Lower lobe of right lung (tissue), 2 donors: ENCODE measurements around the gene BFSP2. TPM values are rescaled to one million over a fixed set of nuclear protein-coding genes. Genes with fewer than 3 reads are reported as not detected.
A peak's percentile ranks its signal among the peaks of the same experiment; 100 is the strongest.
"Not testable (repeated sequence)": the region's sequence is repeated elsewhere in the genome, so short reads cannot be mapped to it uniquely, and the experiment has no call there.

Source experiments
- ATAC-seq, 2 donors: fragments of 200-7000 bp; cut with Tn5 transposase; one replicate each; pipeline ENCODE4 v1.9.1; 2020 to 2022; ENCODE audit warnings: mild to moderate bottlenecking in 2 of 2, moderate library complexity in 2 of 2
- DNase-seq: peaks from one replicate; pipeline ENCODE4 v3.0.0-alpha.2; 2020
- H3K27ac ChIP-seq: fragments of 200-600 bp; one replicate; pipeline ENCODE4 v1.8.0; 2022
- H3K27me3 ChIP-seq: fragments of 200-600 bp; one replicate; pipeline ENCODE4 v1.8.0; 2022; ENCODE audit warnings: low read depth
- H3K36me3 ChIP-seq: fragments of 200-600 bp; one replicate; pipeline ENCODE4 v1.8.0; 2022; ENCODE audit warnings: mild to moderate bottlenecking
- H3K4me1 ChIP-seq: fragments of 200-600 bp; one replicate; pipeline ENCODE4 v1.8.0; 2022
- H3K4me3 ChIP-seq: fragments of 200-600 bp; one replicate; pipeline ENCODE4 v1.8.0; 2022; ENCODE audit warnings: mild to moderate bottlenecking
- H3K9me3 ChIP-seq: fragments of 200-600 bp; one replicate; pipeline ENCODE4 v1.8.0; 2022
- intact Hi-C: fragments of 100-400 bp; cut with DNase I; formaldehyde crosslinking; loops from one replicate; pipeline ENCODE4 v1.11.0; 2022
- total RNA-seq: library from RNA; stranded (reverse); fragmentation: NEBNext Ultra II Directional; extraction: Animal tissue kit (Norgen Biotek cat#: 25700); gene quantifications from one replicate; pipeline ENCODE4 v1.2.1, GENCODE V29; 2021
- TF ChIP-seq, protein P1 (sequence below): fragments of 200-600 bp; IDR thresholded peaks from one replicate; pipeline ENCODE4 v1.8.0; 2022; ENCODE audit warnings: antibody characterized with exemption, mild to moderate bottlenecking
- donor health status: DM: no; HTN: yes; CAD: no; lungs with severe emphysema.

BFSP2 gene
- total RNA-seq, 1 donor from 2014 or later: not detected

DNA sequence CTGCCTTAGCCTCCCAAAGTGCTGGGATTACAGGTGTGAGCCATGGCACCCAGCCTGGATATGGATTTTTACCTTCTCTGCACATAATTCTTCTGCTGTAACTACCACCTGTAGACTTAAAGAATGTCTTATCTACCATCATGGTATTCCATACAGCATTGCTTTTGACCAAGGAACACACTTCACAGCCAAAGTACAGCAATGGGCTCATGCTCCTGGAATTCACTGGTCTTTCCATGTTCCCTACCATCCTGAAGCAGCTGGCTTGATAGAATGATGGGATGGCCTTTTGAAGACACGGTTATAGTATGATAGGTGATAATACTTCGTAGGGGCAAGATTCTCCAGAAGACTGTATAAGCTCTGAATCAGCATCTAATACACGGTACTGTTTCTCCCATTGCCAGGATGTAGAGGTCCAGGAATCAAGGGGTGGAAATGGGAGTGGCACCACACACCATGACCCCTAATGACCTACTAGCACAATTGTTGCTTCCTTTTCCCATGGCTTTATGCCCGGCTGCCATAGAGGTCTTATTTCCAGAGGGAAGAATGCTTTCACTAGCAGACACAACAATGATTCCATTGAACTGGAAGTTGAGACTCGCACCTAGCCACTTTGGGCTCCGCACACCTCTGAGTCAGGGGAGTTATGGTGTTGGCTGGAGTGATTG is 112.7 kb downstream of the BFSP2 start:
- H3K36me3 ChIP-seq: no peaks in the 10 kb centered on the region
- intact Hi-C loops: no loop called here
- ATAC-seq (no peak), DNase-seq (no peak)
- no peaks in the 10 kb centered on the region for H3K9me3 ChIP-seq
- no peak overlapping the region for H3K27ac ChIP-seq
- H3K4me3 ChIP-seq: no peak overlapping the region
- TF ChIP-seq, protein P1, sequence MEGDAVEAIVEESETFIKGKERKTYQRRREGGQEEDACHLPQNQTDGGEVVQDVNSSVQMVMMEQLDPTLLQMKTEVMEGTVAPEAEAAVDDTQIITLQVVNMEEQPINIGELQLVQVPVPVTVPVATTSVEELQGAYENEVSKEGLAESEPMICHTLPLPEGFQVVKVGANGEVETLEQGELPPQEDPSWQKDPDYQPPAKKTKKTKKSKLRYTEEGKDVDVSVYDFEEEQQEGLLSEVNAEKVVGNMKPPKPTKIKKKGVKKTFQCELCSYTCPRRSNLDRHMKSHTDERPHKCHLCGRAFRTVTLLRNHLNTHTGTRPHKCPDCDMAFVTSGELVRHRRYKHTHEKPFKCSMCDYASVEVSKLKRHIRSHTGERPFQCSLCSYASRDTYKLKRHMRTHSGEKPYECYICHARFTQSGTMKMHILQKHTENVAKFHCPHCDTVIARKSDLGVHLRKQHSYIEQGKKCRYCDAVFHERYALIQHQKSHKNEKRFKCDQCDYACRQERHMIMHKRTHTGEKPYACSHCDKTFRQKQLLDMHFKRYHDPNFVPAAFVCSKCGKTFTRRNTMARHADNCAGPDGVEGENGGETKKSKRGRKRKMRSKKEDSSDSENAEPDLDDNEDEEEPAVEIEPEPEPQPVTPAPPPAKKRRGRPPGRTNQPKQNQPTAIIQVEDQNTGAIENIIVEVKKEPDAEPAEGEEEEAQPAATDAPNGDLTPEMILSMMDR: no peak
- H3K4me1 ChIP-seq: no peaks in the 10 kb centered on the region
- no peaks in the 10 kb centered on the region for H3K27me3 ChIP-seq

DNA sequence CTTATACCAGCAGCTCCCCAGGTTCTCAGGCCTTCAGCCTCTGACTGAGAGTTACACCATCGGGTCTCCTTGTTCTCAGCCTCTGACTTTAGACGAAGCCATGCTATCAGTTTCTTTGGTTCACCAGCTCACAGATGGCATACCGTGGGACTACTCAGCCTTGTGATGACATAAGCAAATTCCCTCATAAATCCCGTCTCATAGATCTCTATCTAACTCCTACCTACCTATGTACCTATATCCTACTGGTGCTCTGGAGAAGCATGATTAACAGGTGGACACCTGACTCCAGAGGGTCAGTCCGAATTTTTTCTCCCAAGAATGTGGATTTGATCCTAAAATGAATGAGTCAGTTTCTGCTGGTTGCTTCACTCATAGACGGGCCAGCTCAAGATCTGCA is 114.6 kb downstream of the BFSP2 start:
- intact Hi-C loops: no loop called here

DNA sequence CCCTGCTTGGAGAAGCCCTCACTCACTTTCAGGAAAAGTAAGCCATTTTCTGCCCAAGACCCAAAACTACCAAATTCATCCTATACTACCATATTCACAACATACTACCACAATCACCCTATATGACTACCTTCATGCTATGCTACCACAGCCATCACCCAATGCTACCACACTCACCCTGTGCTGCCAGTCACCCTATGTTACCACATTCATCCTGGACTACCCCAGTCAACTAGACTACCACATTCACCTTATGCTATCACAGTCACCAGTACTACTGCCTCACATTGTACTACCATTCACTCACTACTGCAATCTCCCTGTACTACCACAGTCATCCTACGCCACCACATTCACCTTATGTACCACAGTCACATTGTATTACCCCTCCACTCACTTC is 115.3 kb downstream of the BFSP2 start:
- Histone ChIP-seq H3K4me3 (no peak overlapping the region), H3K36me3 (no peaks in the 10 kb centered on the region), H3K9me3 (no peaks in the 10 kb centered on the region), H3K4me1 (no peaks in the 10 kb centered on the region), H3K27ac (no peak overlapping the region), H3K27me3 (no peaks in the 10 kb centered on the region)
- ATAC-seq: no peak
- DNase-seq: no peak
- intact Hi-C loops: no loop called here
- TF ChIP-seq, protein P1: no peak

More for the DNA sequence above, 114.6 kb downstream of the BFSP2 start:
- Histone ChIP-seq H3K4me1 (no peaks in the 10 kb centered on the region), H3K36me3 (no peaks in the 10 kb centered on the region), H3K27me3 (no peaks in the 10 kb centered on the region), H3K27ac (no peak overlapping the region), H3K4me3 (no peak overlapping the region), H3K9me3 (no peaks in the 10 kb centered on the region)
- DNase-seq (no peak), ATAC-seq (no peak)
- TF ChIP-seq, protein P1: no peak

DNA sequence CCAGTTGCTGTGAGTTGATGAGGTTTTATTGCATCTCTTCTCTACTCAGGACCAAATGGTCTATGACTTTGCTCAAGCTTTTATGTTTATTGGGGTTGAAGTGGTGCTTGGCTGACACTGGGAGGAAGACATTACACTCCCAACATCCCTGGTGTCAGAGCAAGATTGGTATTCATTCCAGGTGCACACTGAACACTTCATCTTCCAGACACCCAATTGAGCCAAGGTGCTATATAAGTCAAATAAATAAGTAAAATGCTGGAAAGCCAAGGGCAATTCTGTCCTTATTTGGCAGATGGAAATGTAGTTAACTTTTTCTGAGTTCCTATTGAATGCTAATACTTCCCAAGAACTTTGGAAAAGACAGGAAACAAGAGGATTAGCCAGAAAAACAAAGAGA is 120.4 kb downstream of the BFSP2 start:
- no peaks in the 10 kb centered on the region for H3K9me3 ChIP-seq
- no peak overlapping the region for H3K4me3 ChIP-seq
- no peak for DNase-seq
- TF ChIP-seq, protein P1: no peak
- H3K27me3 ChIP-seq: no peaks in the 10 kb centered on the region
- intact Hi-C loops: no loop called here
- H3K27ac ChIP-seq: no peak overlapping the region
- no peaks in the 10 kb centered on the region for H3K4me1 ChIP-seq
- ATAC-seq: no peak
- no peaks in the 10 kb centered on the region for H3K36me3 ChIP-seq

DNA sequence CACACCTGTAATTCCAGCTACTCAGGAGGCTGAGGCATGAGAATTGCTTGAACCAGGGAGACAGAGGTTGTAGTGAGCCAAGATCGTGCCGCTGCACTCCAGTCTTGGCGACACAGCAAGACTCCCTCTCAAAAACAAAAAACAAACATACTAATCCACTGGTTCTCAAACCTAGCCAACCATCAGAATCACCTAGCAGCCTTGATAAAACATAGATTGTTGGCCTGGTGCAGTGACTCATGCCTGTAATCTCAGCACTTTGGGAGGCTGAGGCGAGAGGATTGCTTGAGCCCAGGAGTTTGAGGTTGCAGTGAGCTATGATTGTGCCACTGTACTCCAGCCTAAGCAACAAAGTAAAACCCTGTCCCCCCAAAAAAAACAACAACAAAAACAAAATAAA is 121.1 kb downstream of the BFSP2 start:
- intact Hi-C loops, H3K27me3 ChIP-seq, DNase-seq, H3K4me1 ChIP-seq, H3K36me3 ChIP-seq, H3K4me3 ChIP-seq, H3K9me3 ChIP-seq, H3K27ac ChIP-seq, ATAC-seq: not testable (repeated sequence)

DNA sequence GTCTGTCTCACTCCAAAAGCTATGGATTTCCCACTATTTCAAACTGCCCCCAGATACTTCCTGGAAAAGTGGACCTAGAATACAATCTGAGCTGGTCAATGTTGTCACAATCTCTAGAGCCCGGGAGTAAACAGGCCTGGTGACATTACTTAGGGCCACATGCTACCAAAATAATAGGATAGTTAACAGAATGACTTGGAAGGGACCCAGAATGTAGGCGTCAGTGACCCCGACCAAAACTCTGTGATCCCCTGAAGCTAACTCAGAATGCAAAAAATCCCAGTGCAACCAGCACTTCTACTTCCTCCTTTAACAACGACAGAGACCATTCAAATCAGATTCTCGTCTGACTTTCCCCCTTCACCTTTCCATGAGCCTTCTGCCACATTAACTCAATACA is 122.1 kb downstream of the BFSP2 start:
- H3K27ac ChIP-seq: no peak overlapping the region
- DNase-seq (no peak), ATAC-seq (no peak)
- no peak overlapping the region for H3K4me3 ChIP-seq
- no peaks in the 10 kb centered on the region for H3K4me1 ChIP-seq
- no peaks in the 10 kb centered on the region for H3K27me3 ChIP-seq
- no peaks in the 10 kb centered on the region for H3K9me3 ChIP-seq
- no peaks in the 10 kb centered on the region for H3K36me3 ChIP-seq
- TF ChIP-seq, protein P1: no peak
- intact Hi-C loops: no loop called here

DNA sequence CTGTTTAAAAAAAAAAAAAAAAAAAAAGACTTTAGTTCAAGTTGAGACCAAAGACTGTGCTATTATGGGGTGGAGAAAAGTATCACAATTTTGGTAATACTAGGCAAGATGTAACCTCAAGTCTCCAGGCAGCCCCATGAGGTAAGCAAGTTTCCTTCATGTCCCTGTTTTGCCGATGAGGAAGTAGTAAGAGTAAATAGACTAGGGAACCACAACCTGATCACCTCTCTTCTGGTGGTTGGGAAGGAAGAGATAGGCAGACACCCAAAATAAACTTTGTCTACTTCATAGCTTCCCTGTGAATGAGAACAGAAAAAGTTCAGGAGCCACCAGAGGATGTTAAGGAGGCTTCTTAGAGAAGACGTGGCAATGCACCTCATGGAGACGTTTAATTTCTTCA is 123.9 kb downstream of the BFSP2 start:
- ATAC-seq: peak; percentile 19 to 59
- DNase-seq, intact Hi-C loops, H3K4me1 ChIP-seq, H3K9me3 ChIP-seq, H3K27me3 ChIP-seq, H3K36me3 ChIP-seq, H3K4me3 ChIP-seq, H3K27ac ChIP-seq: not testable (repeated sequence)
